ENCODE results near the gene PLA2G4B. TPM values are rescaled to one million over a fixed set of nuclear protein-coding genes. Genes with fewer than 3 reads are reported as not detected.

PLA2G4B gene
- total and polyA plus RNA-seq, 3 donors from 2014 or later, result 7.4 to 16.6 (median 16.4) TPM

DNA sequence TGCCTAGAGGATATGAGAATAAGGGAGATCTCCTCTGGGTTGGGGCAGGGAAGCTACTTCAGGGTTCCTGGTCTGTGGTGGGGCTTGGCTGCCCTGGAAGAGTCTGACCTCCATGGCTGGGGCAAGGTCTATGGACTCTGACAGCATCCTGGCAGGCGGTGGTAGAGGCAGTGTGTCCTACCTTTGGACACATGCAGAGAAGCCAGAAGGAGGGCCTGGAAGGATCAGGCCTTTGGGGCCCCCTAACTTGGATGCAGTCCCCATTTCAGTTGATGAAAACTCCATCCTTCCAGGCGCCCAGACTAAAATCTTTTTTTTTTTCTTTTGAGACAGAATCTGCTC lies 44.8 kb downstream of the PLA2G4B start:
- Histone ChIP-seq H3K4me3 (no peak overlapping the region), H3K36me3 (ENCODE audit: low read depth, missing control alignments) (no peaks in the 10 kb centered on the region), H3K9me3 (no peaks in the 10 kb centered on the region), H3K27ac (no peak overlapping the region), H3K4me1 (peaks cover 16% of the 10 kb centered on the region), H3K27me3 (no peaks in the 10 kb centered on the region)
- intact Hi-C loops (cut with DNase I; ENCODE audit: low total_unique reads), result no loop called here
- no peak for TF ChIP-seq POLR2A (IDR thresholded peaks at IDR 0.05)
- TF ChIP-seq, protein P1, sequence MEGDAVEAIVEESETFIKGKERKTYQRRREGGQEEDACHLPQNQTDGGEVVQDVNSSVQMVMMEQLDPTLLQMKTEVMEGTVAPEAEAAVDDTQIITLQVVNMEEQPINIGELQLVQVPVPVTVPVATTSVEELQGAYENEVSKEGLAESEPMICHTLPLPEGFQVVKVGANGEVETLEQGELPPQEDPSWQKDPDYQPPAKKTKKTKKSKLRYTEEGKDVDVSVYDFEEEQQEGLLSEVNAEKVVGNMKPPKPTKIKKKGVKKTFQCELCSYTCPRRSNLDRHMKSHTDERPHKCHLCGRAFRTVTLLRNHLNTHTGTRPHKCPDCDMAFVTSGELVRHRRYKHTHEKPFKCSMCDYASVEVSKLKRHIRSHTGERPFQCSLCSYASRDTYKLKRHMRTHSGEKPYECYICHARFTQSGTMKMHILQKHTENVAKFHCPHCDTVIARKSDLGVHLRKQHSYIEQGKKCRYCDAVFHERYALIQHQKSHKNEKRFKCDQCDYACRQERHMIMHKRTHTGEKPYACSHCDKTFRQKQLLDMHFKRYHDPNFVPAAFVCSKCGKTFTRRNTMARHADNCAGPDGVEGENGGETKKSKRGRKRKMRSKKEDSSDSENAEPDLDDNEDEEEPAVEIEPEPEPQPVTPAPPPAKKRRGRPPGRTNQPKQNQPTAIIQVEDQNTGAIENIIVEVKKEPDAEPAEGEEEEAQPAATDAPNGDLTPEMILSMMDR (IDR thresholded peaks at IDR 0.05), result no peak
- WGBS, 2 donors, result 80 to 88% methylated on average over 1 to 2 of the region's 2 CpGs
- DNase-seq, result no peak

DNA sequence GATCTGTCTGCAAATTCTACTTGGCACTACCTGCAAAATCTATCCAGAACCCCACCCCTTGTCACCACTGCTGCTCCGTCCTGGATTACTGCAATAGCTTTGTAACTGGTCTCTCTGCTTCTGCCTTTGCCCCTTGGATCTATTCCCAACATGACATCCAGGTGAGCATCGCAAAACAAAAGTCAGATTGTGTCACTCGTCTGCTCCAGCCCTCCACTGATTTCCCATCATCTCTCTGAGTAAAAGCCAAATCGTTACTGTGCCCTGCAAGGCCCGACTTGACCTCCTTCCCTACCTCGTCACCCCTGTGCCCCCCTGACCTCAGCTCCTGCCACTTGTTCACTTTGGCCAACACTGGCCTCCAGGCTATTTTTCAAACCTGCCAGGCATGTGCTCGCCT lies 45.8 kb downstream of the PLA2G4B start:
- WGBS, 2 donors, result 94% methylated on average over 7 of the region's 7 CpGs
- Histone ChIP-seq H3K4me3 (no peak overlapping the region), H3K9me3 (no peaks in the 10 kb centered on the region), H3K4me1 (peaks cover 16% of the 10 kb centered on the region), H3K27ac (no peak overlapping the region), H3K27me3 (no peaks in the 10 kb centered on the region), H3K36me3 (ENCODE audit: low read depth, missing control alignments) (no peaks in the 10 kb centered on the region)
- TF ChIP-seq, protein P1 (IDR thresholded peaks at IDR 0.05), result no peak
- TF ChIP-seq POLR2A (IDR thresholded peaks at IDR 0.05), result no peak
- intact Hi-C loops (cut with DNase I; ENCODE audit: low total_unique reads), result no loop called here
- DNase-seq, result no peak

DNA sequence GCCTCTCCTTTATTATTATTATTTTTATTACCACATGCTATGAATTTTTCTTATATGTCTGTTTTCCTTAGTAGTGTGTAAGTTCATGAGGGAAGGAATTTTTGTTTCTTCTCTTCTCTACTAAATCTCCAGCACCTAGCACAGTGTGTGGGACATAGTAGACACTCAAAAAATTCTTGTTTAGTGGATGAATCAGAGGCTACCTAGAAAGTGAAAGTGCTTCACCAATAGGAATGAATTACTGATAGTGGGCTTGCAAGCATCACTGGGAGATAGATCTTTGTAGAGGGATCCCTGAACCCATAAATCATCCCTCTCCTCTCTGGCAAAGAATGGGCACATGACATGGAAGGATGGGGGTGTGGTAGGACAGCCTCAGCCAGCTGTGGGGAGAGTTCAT lies 46.7 kb downstream of the PLA2G4B start:
- Histone ChIP-seq H3K4me1 (peaks cover 16% of the 10 kb centered on the region), H3K9me3 (no peaks in the 10 kb centered on the region), H3K27me3 (no peaks in the 10 kb centered on the region), H3K4me3 (no peak overlapping the region), H3K36me3 (ENCODE audit: low read depth, missing control alignments) (no peaks in the 10 kb centered on the region), H3K27ac (no peak overlapping the region)
- DNase-seq, result no peak
- TF ChIP-seq, protein P1 (IDR thresholded peaks at IDR 0.05), result no peak
- TF ChIP-seq POLR2A (IDR thresholded peaks at IDR 0.05), result no peak
- intact Hi-C loops (cut with DNase I; ENCODE audit: low total_unique reads), result no loop called here

GRCh38 chr15:41885841-41886240 lies 47.2 kb downstream of the PLA2G4B start:
- no peak for DNase-seq
- no peaks in the 10 kb centered on the region for H3K9me3 ChIP-seq
- H3K27ac ChIP-seq, result no peak overlapping the region
- TF ChIP-seq, protein P1 (IDR thresholded peaks at IDR 0.05), result no peak
- no peak for TF ChIP-seq POLR2A (IDR thresholded peaks at IDR 0.05)
- H3K4me1 ChIP-seq, result peaks cover 16% of the 10 kb centered on the region
- intact Hi-C loops (cut with DNase I; ENCODE audit: low total_unique reads), result no loop called here
- H3K27me3 ChIP-seq, result no peaks in the 10 kb centered on the region
- 94 to 100% methylated on average over 1 to 13 of the region's 14 CpGs for WGBS, 2 donors
- H3K36me3 ChIP-seq (ENCODE audit: low read depth, missing control alignments), result no peaks in the 10 kb centered on the region
- H3K4me3 ChIP-seq, result no peak overlapping the region

DNA sequence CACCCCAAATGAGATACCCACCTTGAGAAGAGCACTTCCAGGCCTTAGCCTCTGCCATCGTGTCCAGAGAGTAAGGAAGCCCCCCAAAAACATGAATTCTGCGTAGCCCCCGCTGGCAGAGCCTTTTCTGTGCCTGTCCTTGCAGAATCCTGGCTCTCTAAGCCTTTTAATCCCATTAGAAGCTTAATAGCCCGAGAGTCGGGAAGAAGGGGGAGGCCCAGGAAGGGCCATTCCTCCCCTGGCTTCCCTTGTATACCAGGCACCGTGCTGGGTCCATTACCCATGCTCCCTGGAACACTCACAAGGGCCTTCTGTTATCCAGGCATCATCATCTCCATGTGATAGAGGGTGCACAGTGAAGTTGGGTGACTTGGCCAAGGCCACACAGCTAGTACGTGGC lies 48.1 kb downstream of the PLA2G4B start:
- DNase-seq, result no peak
- H3K9me3 ChIP-seq, result no peaks in the 10 kb centered on the region
- no peaks in the 10 kb centered on the region for H3K27me3 ChIP-seq
- H3K4me3 ChIP-seq, result no peak overlapping the region
- no peak overlapping the region for H3K27ac ChIP-seq
- H3K36me3 ChIP-seq (ENCODE audit: low read depth, missing control alignments), result no peaks in the 10 kb centered on the region
- WGBS, 2 donors, result 92 to 97% methylated on average over 6 to 7 of the region's 7 CpGs
- H3K4me1 ChIP-seq, result peaks cover 16% of the 10 kb centered on the region
- intact Hi-C loops (cut with DNase I; ENCODE audit: low total_unique reads), result no loop called here
- TF ChIP-seq POLR2A (IDR thresholded peaks at IDR 0.05), result no peak
- TF ChIP-seq, protein P1 (IDR thresholded peaks at IDR 0.05), result no peak

Measured in testis (tissue), 3 donors.